Small intestine (tissue), 16 donors: ENCODE data around the gene PSMG4. TPM values are rescaled to one million over a fixed set of nuclear protein-coding genes. Genes with fewer than 3 reads are reported as not detected.

ENCODE experiments used
- DNase-seq, 2 donors: peaks; one replicate each; pipeline versions ENCODE4 v3.0.0 to v3.0.0-alpha.2; 2013
- FAIRE-seq: peaks from 2 replicates; lab custom pipeline; 2012; peaks lifted over from hg19 to GRCh38; lab: Jason Lieb, UNC
- H3K27ac ChIP-seq, 3 donors: one replicate each; pipeline ENCODE4 v1.5.1; 2013; ENCODE audit warnings: low read length in 2 of 3, mild to moderate bottlenecking in 2 of 3, control low read depth in 1 of 3, inconsistent platforms in 1 of 3, low read depth in 1 of 3, moderate library complexity in 1 of 3
- H3K27me3 ChIP-seq, 3 donors: one replicate each; pipeline ENCODE4 v1.6.1; 2013; ENCODE audit warnings: low read length in 3 of 3, inconsistent platforms in 1 of 3; ENCODE audit not compliant: control insufficient read depth in 3 of 3, insufficient read depth in 3 of 3
- H3K36me3 ChIP-seq, 3 donors: one replicate each; pipeline ENCODE4 v1.6.1; 2013; ENCODE audit warnings: low read length in 3 of 3, inconsistent platforms in 1 of 3, low read depth in 1 of 3, mild to moderate bottlenecking in 1 of 3, moderate library complexity in 1 of 3; ENCODE audit not compliant: control insufficient read depth in 3 of 3, insufficient read depth in 2 of 3
- H3K4me1 ChIP-seq, 3 donors: one replicate each; pipeline ENCODE4 v1.6.1; 2013; ENCODE audit warnings: low read length in 2 of 3, inconsistent platforms in 1 of 3, low read depth in 1 of 3, mild to moderate bottlenecking in 1 of 3, moderate library complexity in 1 of 3; ENCODE audit not compliant: control insufficient read depth in 3 of 3, insufficient read depth in 2 of 3
- H3K4me3 ChIP-seq, 3 donors: one replicate each; pipeline ENCODE4 v1.5.1; 2013; ENCODE audit warnings: low read length in 3 of 3, control low read depth in 1 of 3, inconsistent platforms in 1 of 3, low read depth in 1 of 3, mild to moderate bottlenecking in 1 of 3, moderate library complexity in 1 of 3
- H3K9me3 ChIP-seq, 2 donors: one replicate each; pipeline ENCODE4 v1.6.1; 2013; ENCODE audit warnings: low read depth in 1 of 2, low read length in 1 of 2; ENCODE audit not compliant: control insufficient read depth in 2 of 2, insufficient read depth in 1 of 2
- WGBS, 3 donors: extraction: QIAGEN DNeasy Blood & Tissue Kit; methylation state at CpG; one replicate each; pipeline ENCODE4 v1.1.7; 2013; 5-methylcytosine and 5-hydroxymethylcytosine counted together
- long read RNA-seq, 10 donors: transcript quantifications; one replicate each; lab custom pipeline, GENCODE V29; 2026
- polyA plus RNA-seq, 4 donors: library from polyadenylated mRNA; stranded (reverse) in 3 of 4; unstranded in 1 of 4; fragments of 200-250 nt in 3 of 4; fragments of 120-200 nt in 1 of 4; gene quantifications; one replicate each; pipeline versions ENCODE4 v1.2.1 to v1.2.3, GENCODE V29; 2013
- donor health status: healthy with polysubstance abuse.
- donor health status: control.
- donor health status: control.
- donor health status: Bipolar disorder and iron deficiency.
- donor health status: healthy.

The PSMG4 gene, protein sequence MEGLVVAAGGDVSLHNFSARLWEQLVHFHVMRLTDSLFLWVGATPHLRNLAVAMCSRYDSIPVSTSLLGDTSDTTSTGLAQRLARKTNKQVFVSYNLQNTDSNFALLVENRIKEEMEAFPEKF
- polyA plus RNA-seq = 10 to 100 TPM; 22.6 to 43.8 (median 33.4) TPM
- long read RNA-seq, donor 1, transcript PSMG4-206 (3 exons, 838 nt) = major isoform, 17 of 17 reads
- long read RNA-seq, donor 1, partial matches to known transcripts = 0 of 17 reads
- long read RNA-seq, donor 1, other reads (novel, unspliced or antisense) = 0 of 17 reads
- long read RNA-seq, donor 2, transcript PSMG4-206 (3 exons, 838 nt) = major isoform, 6 of 7 reads
- long read RNA-seq, donor 2, partial matches to known transcripts = 0 of 7 reads
- long read RNA-seq, donor 2, other reads (novel, unspliced or antisense) = 0 of 7 reads
- long read RNA-seq, donor 3, transcript PSMG4-206 (3 exons, 838 nt) = major isoform, 9 of 10 reads
- long read RNA-seq, donor 3, partial matches to known transcripts = 0 of 10 reads
- long read RNA-seq, donor 3, other reads (novel, unspliced or antisense) = 0 of 10 reads
- long read RNA-seq, donor 4, partial matches to known transcripts = 0 of 1 reads
- long read RNA-seq, donor 4, other reads (novel, unspliced or antisense) = 0 of 1 reads
- long read RNA-seq, donor 5, transcript PSMG4-206 (3 exons, 838 nt) = major isoform, 10 of 10 reads
- long read RNA-seq, donor 5, partial matches to known transcripts = 0 of 10 reads
- long read RNA-seq, donor 5, other reads (novel, unspliced or antisense) = 0 of 10 reads
- long read RNA-seq, donor 6, full-length matches to known transcripts = 4 of 4 reads
- long read RNA-seq, donor 6, partial matches to known transcripts = 0 of 4 reads
- long read RNA-seq, donor 6, other reads (novel, unspliced or antisense) = 0 of 4 reads
- long read RNA-seq, donor 7, full-length matches to known transcripts = 17 of 17 reads
- long read RNA-seq, donor 7, partial matches to known transcripts = 0 of 17 reads
- long read RNA-seq, donor 7, other reads (novel, unspliced or antisense) = 0 of 17 reads
- long read RNA-seq, donor 8, partial matches to known transcripts = 0 of 1 reads
- long read RNA-seq, donor 8, other reads (novel, unspliced or antisense) = 0 of 1 reads
- long read RNA-seq, donor 9, partial matches to known transcripts = 0 of 4 reads
- long read RNA-seq, donor 9, other reads (novel, unspliced or antisense) = 0 of 4 reads
- long read RNA-seq, donor 10, full-length matches to known transcripts = 13 of 13 reads
- long read RNA-seq, donor 10, partial matches to known transcripts = 0 of 13 reads
- long read RNA-seq, donor 10, other reads (novel, unspliced or antisense) = 0 of 13 reads

DNA sequence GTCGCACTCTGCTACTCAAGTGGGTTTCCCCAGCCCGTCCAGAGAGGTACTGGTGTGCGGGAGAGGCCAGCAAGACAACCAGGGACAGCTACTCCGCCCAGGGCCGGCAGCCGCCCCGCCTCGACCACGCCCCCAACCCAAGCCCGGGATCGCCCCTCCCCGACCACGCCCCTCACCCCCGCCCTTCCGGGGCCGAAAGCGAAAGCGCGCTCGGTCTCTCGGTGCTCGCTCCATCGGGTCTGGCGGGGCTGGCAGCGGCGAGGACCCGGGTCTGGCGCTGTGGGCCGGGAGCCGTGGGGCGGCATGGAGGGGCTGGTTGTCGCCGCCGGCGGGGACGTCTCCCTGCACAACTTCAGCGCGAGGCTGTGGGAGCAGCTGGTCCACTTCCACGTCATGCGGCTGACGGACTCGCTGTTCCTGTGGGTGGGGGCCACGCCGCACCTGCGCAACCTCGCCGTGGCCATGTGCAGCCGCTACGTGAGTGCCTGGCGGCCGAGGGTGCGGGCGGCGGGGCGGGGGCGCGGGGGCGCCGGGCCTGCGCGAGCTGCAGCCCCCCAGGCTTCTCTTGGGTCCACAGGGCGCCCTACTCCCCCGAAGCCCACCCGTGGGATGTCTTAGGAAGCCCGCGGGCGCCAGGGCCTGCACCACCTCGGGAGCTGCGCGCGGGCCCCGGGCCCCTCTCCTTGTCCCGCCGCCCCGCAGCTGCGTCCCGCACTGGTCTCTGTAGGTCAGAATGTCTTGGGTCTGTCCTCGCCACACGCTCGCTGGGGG lies at the start of gene PSMG4:
Gene PSMG4, plus strand, starts transcription at position 228 of the 771 bp plus-strand sequence. Its CDS starts 76 bp downstream, at position 304.
- Histone ChIP-seq H3K27ac (peak within 1 kb of the TSS; percentile 20 to 76 (median 44)), H3K27me3 (no peaks in the 10 kb centered on the region), H3K9me3 (no peaks in the 10 kb centered on the region), H3K36me3 (peaks cover 0 to 26% (median 0%) of the 10 kb centered on the region in 3 donors), H3K4me3 (peak within 1 kb of the TSS; percentile 76 to 93 (median 86)), H3K4me1 (peaks cover 7 to 19% (median 10%) of the 10 kb centered on the region in 3 donors)
- DNase-seq (peak; percentile 91 to 95), FAIRE-seq (no peak)
- WGBS, 3 donors = 0 to 1% (median 0%) methylated on average over 53 to 80 of the region's 80 CpGs

DNA sequence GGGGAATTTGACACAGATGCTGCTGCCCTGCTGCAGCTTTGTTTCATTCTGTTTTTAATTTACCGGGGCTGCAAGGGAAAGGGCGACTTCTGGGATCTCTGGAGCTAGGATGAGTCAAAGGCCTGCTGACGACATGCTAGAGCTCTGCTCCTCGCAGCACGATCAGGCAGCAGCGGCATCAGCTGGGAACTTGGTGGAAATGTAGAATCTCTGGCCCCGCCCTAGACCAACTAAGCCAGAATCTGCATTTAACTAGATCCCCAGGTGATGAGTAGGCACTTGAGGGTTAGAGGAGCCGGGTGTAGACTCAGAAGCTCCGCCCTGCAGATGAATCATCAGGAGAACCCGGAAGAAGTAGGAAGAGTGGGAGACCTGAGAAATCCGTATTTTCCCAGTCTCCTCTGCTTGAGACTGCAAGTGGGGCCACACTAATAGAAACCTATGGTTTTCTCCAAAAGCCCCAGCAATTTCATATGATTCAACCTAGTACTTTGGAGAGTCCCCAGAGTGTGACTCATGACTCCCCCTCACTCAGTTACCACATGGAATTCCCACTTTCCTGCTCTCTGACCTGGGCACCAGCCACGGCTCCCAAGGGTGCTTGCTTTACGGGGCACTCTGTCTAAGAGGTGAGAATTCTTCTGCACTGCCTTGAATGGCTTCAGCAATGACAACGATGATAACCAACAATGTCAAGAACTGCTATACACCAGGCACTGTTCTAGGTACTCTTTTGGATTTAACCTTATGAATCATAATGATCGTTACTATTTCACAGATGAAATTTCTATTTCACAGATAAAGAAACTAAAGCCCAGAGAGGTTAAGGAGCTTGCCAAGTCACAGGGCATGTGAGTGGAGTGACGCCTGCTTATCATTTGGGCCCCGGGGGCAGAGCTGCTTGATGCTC lies 49.4 kb upstream of the PSMG4 start:
- FAIRE-seq (no peak), DNase-seq (peak; percentile 79 to 81)
- Histone ChIP-seq H3K4me3 (no peak overlapping the region), H3K27me3 (peaks cover 0 to 3% (median 2%) of the 10 kb centered on the region in 3 donors), H3K27ac (no peak overlapping the region), H3K4me1 (peaks cover 0 to 4% (median 4%) of the 10 kb centered on the region in 3 donors), H3K36me3 (peaks cover 0 to 5% (median 0%) of the 10 kb centered on the region in 3 donors), H3K9me3 (peaks cover 0 to 2% of the 10 kb centered on the region in 2 donors)
- WGBS, 3 donors = 39 to 57% (median 45%) methylated on average over 17 of the region's 17 CpGs

DNA sequence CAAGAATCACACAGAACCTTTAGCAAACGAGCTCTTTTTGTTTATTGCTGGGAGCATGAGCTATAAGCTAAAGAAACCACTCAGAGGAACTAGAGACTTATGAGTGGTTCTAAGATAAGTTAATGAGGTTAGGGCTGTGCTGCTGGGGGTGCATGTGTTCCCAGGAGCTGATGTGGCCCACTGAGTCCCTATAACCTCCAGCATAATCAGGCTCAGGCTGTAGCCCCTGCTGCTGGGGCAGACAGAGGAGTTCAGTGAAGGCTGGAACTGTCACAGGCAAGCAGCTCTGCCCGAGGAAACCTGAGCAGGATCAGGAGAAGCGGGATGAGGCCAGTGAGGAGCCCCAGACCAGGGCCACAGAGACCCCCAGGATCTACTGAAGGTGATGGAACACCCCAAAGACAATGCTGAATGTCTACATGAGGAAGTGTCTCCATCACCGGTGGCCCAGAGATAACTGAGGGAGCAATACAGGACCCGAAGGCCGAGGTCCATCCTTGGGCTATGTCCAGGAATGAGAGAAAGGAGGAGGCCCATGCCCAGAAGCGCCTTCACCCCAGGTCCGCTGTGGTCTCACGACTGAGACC lies 48.6 kb upstream of the PSMG4 start:
- 88 to 90% (median 88%) methylated on average over 9 of the region's 9 CpGs for WGBS, 3 donors

DNA sequence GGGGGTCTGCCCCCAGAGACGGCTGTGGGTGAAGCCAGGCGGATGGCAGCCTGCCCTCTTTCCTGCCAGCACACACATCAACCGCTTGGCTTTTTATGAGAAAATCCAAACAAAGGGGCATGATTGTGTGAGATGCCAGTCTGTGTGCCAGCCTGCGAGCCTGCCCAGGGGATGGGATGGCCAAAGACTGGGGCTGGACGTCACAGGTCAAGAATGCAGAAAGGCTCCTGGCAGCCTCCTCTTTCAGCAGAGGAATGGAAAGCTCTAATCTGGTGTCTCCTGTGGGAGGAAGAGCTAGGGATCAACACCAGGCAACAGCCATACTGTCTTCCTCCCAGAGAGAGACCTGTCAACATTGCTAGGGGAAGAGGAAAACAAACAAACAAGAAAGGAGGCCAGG lies 47.1 kb upstream of the PSMG4 start:
- 78 to 91% (median 86%) methylated on average over 5 of the region's 5 CpGs for WGBS, 3 donors
- H3K36me3 ChIP-seq = peaks cover 0 to 5% (median 0%) of the 10 kb centered on the region in 3 donors
- FAIRE-seq = no peak
- peaks cover 0 to 2% (median 1%) of the 10 kb centered on the region in 3 donors for H3K27me3 ChIP-seq
- no peak for DNase-seq
- H3K9me3 ChIP-seq = no peaks in the 10 kb centered on the region
- no peak overlapping the region for H3K4me3 ChIP-seq
- peaks cover 0 to 4% (median 4%) of the 10 kb centered on the region in 3 donors for H3K4me1 ChIP-seq
- no peak overlapping the region for H3K27ac ChIP-seq

More for the DNA sequence above, 48.6 kb upstream of the PSMG4 start:
- H3K27ac ChIP-seq = no peak overlapping the region
- H3K9me3 ChIP-seq = no peaks in the 10 kb centered on the region
- H3K27me3 ChIP-seq = peaks cover 0 to 3% (median 2%) of the 10 kb centered on the region in 3 donors
- peaks cover 0 to 5% (median 0%) of the 10 kb centered on the region in 3 donors for H3K36me3 ChIP-seq
- H3K4me1 ChIP-seq = peaks cover 0 to 4% (median 4%) of the 10 kb centered on the region in 3 donors
- no peak for FAIRE-seq
- DNase-seq = no peak
- H3K4me3 ChIP-seq = no peak overlapping the region

DNA sequence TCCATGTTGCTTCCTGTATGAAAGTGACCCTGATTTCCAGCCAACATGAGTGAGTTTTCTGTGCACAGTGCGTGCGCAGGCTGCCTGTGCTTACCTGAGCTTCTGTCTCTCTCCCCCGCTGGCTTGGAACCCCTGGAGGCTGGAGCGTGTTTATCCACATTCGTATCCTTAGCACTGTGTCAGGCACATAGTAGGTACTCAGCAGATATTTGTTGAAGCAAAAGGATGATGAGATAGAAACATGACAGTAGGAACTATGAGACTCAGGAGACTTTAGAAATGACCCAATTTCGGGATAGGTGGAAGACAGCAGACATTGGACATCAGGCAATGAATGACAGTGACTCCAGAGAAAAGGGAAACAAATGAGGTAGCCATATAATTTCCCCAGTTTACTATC lies 46.5 kb upstream of the PSMG4 start:
- no peak overlapping the region for H3K27ac ChIP-seq
- H3K36me3 ChIP-seq = peaks cover 0 to 5% (median 0%) of the 10 kb centered on the region in 3 donors
- FAIRE-seq = no peak

DNA sequence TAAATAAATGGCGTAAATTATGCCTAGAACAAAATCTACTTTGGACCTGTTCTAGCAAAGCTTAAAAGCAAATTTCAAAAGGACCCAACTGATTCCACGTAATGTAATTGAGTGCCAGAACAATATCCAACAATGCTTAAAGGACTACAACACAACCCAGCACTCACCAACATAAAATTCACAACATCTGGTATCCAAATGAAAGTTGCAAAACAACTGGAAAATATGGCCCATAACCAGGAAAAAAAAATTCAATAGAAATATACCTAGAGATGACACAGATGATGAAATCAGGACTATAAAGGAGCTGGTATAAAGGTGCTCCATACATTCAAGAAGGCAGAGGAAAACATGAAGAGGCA lies 45.4 kb upstream of the PSMG4 start:
- peaks cover 0 to 4% (median 4%) of the 10 kb centered on the region in 3 donors for H3K4me1 ChIP-seq
- 90 to 95% (median 93%) methylated on average over 2 of the region's 2 CpGs for WGBS, 3 donors

More for the DNA sequence above, 46.5 kb upstream of the PSMG4 start:
- no peak for DNase-seq
- H3K27me3 ChIP-seq = peaks cover 0 to 2% (median 0%) of the 10 kb centered on the region in 3 donors
- H3K4me1 ChIP-seq = peaks cover 0 to 4% (median 4%) of the 10 kb centered on the region in 3 donors
- no peak overlapping the region for H3K4me3 ChIP-seq
- H3K9me3 ChIP-seq = no peaks in the 10 kb centered on the region
- WGBS, 3 donors = 94 to 97% (median 96%) methylated on average over 6 of the region's 6 CpGs

More for the DNA sequence above, 45.4 kb upstream of the PSMG4 start:
- Histone ChIP-seq H3K27ac (no peak overlapping the region), H3K36me3 (peaks cover 0 to 5% (median 0%) of the 10 kb centered on the region in 3 donors), H3K4me3 (no peak overlapping the region), H3K27me3 (peaks cover 0 to 7% (median 2%) of the 10 kb centered on the region in 3 donors), H3K9me3 (no peaks in the 10 kb centered on the region)
- DNase-seq (no peak), FAIRE-seq (no peak)
